Anterior cingulate cortex (tissue), 58 donors: ENCODE measurements around the gene GAREM1.
A peak's percentile ranks its signal among the peaks of the same experiment; 100 is the strongest.

Source experiments
- DNase-seq, 58 donors: peaks; one replicate each; lab custom pipeline; 2025; lab: John Stamatoyannopoulos, UW

GAREM1 gene

DNA sequence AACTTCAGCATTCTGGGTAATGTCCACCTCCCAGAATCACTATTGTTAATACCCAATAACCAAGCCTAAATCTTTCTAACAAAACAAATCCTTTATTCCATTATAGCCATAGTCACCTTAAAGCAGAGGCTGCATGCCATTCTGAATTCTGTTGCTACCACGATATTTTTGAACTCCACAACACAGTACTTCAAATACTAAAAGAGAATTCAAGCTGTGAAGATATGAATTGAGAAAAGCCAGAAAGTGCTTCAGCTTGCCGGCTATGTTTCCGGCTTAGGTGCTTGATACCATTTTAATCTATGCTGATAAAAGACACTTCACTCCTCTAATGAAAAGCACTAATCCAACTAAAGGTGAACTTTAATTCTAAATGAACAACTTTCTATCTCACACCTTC, 41.3 kb downstream of the GAREM1 start:
- no peak for DNase-seq

- no peak for DNase-seq
Observed at GRCh38 chr18:32427084-32427900, 43.4 kb downstream of the GAREM1 start.

DNA sequence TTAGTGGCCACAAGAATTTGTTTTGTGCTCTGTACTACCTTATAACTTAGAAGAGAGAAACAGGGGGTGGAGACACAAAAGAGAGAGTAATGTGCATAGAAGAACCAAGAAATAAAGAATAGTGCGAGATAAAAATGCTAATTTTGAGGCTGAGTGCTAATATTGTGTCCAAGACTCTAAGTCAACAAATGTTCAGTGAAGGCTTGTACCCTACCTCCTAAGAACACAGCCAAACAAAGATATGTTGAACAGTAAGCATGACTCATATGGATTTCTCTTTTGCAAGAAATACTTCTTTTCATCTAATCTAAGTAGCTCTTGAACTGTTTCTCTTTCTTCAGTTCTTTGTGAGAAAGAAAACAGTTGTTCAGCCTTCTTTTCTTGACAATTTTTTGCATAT, 45.2 kb downstream of the GAREM1 start:
- no peak for DNase-seq

DNA sequence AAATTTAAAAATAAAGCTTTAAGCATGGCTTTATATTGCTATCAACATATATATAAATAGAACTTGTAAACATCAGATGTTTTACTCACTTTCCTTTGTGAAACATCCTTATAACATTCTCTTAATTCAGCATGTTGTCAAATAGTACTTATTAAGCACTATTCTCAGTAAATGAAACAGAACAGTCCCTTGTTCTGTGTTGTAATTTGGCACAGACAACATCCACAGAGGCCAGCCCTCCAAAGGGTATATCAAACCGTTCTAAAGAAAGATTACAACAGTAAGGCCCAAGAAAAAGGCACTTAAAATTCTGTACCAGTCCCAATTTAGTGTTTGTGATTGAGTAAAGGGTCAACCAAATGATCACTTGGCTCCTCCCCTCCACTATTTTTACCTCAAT, 46.0 kb downstream of the GAREM1 start:
- peak in 1 of 58 donors; percentile 43 for DNase-seq

GRCh38 chr18:32422978-32423740, 47.5 kb downstream of the GAREM1 start:
- no peak for DNase-seq

DNA sequence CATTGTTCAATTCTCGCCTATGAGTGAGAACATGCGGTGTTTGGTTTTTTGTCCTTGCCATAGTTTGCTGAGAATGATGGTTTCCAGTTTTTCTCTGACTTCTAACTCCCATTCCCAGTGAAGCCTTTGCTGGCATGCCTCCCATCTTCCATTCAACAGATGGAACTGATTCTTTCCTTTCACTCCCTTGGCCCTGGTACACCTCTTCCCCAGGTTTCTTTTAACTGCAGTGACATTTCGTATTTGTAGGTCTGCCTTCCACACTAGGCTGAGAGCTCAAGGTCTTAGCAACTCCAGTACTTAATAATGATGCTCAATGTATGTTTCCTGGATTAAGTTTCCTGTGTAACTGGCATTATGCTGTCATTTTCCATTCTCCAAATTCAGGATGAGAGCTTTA, 48.5 kb downstream of the GAREM1 start:
- DNase-seq: no peak

DNA sequence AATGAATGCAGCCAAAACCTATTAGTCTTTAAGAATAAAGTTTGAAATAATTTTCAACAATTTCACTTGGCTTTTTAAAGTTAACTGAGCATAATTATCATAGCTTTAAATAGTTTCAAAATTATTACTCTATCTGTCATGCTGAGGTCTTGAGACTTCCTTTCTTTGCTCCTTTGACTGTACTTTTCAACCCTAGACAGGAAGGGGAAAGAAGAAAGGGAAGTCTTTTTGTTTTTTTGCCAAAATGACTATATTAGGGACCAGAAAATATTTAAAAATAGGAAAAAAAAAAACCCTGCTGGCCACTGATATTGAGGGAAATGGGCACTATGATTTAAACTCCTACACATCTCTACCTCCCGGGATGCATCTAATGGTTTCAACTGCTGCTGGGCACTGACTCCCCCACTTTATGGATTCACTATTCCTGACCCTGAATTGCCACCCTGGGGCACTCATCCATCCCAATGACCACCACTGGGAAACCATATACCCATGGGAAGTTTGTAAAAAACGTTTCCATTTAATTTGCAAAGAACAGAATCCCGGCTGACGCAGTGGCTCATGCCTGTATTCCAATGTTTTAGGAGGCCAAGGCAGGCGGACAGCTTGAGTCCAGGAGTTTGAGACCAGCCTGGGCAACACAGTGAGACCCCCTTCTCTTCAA, 50.5 kb downstream of the GAREM1 start:
- no peak for DNase-seq

DNA sequence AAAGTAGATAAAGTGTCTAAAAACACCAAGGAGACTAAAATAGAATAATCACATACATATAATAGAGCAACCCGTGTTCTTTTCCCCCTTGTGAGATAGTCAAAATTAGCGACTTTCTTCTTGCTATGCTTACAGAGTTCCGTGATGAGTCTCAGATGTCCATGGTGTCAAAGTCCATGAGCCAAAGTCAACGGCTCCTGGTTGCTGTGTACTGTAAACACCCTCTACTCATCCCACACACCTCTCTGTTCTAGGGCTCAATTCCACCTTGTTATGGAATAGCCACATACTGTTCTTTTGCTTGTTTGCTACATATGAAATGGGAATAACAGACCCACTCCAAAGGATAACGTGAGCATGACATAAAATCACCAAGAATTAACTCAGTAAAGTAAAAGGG, 52.5 kb downstream of the GAREM1 start:
- DNase-seq: no peak

DNA sequence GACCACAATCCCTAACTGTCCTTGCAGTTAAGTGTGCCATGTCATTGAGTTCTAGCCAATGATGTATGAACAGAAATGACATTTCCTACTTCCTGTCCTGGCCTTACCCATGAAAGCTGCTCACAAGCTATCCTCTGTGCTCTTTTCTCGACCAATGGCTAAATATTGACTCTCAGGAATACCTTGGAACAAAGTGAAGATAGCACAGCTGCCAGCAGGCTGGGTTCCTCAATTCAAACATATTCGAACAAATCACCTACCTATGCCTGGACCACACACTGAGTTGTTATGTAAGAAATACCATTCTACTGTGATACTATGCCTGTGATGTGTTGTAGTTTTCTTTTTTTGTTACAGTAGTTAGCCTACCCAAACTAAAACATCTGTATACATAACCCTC, 65.1 kb downstream of the GAREM1 start:
- no peak for DNase-seq

- DNase-seq: no peak
Observed at GRCh38 chr18:32401621-32402020, 69.1 kb downstream of the GAREM1 start.

DNA sequence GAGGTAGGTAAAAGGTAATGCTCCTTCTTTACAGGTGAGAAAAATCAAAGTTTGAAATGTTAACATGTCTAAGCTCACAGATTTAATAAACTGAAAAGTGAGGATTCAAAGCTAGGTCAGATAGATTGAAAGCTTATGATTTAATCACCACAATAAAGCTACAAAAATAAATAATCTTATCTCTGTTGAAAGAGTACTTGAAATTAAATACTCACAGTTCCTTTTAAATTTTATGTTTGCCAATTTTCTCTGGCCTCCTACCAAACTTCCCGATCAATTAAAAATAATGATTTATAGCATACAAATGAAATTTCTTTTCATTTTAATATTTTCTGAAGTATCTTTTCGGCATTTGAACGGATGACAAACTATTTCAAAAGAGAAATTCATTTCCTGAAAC, 77.3 kb downstream of the GAREM1 start:
- DNase-seq: no peak

DNA sequence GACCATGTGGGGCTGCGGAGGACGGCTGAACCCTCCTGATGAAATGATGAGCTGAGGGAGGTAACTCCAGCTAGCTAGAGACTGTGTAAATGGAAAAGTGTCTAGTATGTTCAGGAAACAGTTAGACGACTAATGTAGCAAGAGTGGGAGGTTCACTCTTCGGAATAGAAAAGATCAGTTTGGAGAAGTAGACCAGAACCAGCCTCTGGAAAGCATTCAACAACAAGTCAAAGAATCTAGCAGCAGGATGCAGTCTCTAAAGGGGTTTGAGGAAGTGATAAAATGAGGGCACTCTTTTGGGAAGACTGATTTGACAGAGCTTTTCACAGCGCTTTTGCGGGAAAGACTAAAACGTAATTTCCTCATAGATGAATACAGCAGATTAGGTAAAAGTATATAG, 79.6 kb downstream of the GAREM1 start:
- peak in 2 of 58 donors; percentile 43 to 45 for DNase-seq

DNA sequence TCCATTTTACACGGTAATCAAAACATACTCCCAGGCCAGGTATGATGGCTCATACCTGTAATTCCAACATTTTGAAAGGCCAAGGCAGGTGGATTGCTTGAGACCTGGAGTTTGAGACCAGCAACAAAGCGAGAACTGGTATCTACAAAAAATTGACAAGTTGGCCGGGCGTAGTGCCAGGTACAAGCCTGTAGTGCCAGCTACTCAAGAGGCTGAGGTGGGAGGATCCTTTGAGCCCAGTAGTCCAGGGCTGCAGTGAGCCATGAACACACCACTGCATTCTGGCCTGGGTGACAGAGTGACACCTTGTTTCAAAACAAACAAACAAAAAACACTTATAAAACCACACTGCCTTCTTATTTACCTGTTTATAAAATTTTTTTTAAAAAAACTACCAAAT, 80.8 kb downstream of the GAREM1 start:
- DNase-seq: no peak

GRCh38 chr18:32389191-32389590, 81.5 kb downstream of the GAREM1 start:
- DNase-seq: no peak

- peak in 3 of 58 donors; percentile 37 to 46 (median 45) for DNase-seq
Observed at GRCh38 chr18:32386471-32386870, 84.2 kb downstream of the GAREM1 start.

GRCh38 chr18:32383050-32383819, 87.4 kb downstream of the GAREM1 start:
- DNase-seq: no peak

- no peak for DNase-seq
Observed at GRCh38 chr18:32381761-32382160, 88.9 kb downstream of the GAREM1 start.

DNA sequence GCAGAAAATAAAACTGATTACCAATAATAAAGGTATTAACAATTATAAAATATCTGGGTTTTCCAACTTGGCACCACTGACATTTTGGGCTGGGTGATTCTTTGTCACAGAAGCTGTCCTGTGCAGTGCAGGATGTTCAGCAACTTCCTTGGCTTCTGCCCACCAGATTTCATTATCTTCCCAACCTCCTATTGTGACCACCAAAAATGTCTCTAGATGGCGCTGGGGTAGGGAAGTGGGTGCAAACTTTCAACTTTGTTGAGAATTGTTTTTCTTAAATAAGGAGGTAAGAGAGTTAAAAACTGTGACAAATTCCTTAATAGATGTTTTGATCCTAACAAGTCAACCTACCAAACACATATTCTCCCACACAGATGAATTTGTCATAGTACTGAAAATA, 90.1 kb downstream of the GAREM1 start:
- DNase-seq: no peak

GRCh38 chr18:32379891-32380290, 90.8 kb downstream of the GAREM1 start:
- no peak for DNase-seq

DNA sequence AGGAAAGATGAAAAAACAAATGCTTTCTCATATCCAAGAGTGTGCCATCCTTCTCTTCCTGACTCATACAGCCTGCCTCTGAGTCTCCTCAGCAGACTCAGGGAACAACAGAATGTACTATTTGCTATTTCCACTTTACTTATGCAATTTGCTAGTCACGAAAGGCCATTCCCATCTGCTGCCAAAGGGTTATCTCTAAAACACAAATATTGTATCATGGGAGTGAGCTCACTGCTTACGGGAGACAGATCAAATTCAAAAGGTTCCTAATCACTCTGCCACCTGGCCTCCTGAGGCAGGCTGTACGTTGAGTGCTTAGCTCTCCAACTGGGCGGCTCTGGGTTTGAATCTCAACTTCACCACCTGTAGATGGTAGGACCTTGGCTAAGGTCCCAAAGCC, 92.0 kb downstream of the GAREM1 start:
- no peak for DNase-seq

DNA sequence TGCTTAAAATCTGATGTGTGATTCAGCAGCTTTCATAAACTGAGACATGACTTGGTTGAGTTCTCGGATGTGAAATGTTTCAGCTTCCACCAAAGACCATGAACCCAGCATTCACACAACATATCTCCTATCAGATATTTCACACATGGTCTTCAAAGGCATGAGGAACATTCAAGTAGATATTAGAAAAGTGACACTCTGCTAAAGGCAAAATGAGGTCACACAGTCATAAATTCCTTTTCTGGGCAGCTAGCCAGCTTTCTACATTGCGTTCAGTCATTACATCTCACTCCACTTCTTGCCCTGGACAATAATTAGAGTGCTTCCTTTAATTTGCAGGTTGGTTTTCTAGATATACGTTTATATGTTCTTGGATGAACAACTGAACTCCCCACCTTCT, 96.7 kb downstream of the GAREM1 start:
- DNase-seq: peak in 1 of 58 donors; percentile 12
